Femur (tissue), 1 donor: ENCODE results near the gene SMARCAD1.

Source experiments
- DNase-seq: peaks from one replicate; pipeline ENCODE4 v3.0.0-alpha.2; 2017

SMARCAD1 gene, protein sequence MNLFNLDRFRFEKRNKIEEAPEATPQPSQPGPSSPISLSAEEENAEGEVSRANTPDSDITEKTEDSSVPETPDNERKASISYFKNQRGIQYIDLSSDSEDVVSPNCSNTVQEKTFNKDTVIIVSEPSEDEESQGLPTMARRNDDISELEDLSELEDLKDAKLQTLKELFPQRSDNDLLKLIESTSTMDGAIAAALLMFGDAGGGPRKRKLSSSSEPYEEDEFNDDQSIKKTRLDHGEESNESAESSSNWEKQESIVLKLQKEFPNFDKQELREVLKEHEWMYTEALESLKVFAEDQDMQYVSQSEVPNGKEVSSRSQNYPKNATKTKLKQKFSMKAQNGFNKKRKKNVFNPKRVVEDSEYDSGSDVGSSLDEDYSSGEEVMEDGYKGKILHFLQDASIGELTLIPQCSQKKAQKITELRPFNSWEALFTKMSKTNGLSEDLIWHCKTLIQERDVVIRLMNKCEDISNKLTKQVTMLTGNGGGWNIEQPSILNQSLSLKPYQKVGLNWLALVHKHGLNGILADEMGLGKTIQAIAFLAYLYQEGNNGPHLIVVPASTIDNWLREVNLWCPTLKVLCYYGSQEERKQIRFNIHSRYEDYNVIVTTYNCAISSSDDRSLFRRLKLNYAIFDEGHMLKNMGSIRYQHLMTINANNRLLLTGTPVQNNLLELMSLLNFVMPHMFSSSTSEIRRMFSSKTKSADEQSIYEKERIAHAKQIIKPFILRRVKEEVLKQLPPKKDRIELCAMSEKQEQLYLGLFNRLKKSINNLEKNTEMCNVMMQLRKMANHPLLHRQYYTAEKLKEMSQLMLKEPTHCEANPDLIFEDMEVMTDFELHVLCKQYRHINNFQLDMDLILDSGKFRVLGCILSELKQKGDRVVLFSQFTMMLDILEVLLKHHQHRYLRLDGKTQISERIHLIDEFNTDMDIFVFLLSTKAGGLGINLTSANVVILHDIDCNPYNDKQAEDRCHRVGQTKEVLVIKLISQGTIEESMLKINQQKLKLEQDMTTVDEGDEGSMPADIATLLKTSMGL

DNA sequence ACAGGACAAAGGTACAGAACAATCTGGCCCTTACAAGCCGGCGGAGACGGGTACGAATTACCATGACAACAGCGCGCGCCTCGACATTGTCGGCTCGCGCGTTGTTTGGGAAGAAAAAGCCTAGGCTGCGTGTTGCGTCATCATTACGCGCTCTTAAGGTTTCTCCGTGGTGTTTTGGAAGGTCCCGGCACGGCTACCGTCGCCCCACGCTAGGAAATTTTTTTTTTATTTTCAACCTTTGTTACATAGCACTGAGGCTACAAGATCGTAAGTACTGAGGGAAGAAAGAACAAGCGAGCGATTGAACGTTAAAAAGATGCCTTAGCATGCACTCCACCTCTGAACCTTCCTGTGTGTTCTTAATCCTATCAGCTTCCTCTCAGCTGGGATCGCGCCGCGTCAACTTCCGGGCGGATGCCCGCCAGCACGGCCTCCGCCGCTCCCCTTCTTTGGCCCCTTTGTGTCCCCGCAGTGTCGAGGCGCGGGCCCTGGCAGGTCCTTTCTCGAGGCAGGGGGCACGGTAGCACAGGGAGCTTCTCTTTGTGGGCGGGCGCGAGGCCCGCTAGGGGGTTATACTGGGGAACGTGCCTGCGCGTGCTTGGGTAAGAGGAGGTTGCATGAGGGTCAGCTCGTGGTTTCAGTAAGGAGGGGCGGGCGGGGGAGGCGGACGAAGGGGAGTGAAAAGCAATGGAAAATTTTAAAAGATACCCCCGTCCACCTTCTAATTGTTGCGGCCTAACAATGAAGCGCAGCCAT, at the start of gene SMARCAD1:
Gene SMARCAD1, plus strand, starts transcription at position 397 of the 756 bp plus-strand sequence. CDS start 530 bp downstream, outside the sequence.
- DNase-seq: peak; percentile 95

GRCh38 chr4:94158883-94159282, 48.8 kb upstream of the SMARCAD1 start:
- no peak for DNase-seq

- DNase-seq: no peak
Measured at GRCh38 chr4:94159790-94160189, 47.9 kb upstream of the SMARCAD1 start.

GRCh38 chr4:94160774-94161173, 46.9 kb upstream of the SMARCAD1 start:
- DNase-seq: no peak

DNA sequence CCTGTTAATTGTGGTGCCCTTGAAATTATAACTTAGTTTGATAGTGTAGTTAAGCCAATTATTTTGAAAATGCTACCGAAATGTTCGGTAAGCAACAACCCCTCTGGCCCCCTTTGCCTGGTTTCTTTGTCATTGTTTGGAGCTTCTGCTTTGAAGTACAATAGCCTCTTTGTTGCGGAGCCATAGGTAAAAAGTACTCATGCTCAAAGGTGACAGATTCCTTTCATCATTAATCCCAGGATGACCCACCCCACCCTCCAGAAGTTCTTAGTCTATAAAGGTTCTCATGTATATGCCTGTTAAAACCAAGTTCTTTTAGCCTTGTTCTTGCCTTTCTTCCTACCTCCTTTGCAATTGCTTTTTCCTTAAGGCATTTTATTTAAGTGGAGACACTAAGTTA, 42.4 kb upstream of the SMARCAD1 start:
- no peak for DNase-seq

DNA sequence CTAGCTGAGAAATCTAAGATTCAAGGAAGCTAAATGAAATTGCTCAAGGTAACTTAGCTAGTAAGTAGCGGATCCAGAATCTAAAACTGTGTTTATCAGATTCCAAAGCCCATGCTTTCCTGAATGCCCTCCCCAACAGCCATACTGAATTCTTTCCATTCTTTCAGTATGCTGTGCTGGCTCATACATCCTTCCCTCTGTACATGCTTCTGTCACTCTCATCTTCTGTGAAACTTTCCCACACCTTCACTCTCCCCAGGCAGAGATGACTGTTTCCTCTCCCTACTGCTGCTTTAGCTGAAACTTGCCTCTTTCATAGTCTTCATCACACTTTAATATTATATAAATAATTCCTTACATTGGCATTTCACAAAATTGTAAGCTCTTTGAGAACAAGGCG, 39.3 kb upstream of the SMARCAD1 start:
- DNase-seq: no peak

GRCh38 chr4:94169803-94170372, 37.8 kb upstream of the SMARCAD1 start:
- no peak for DNase-seq

DNA sequence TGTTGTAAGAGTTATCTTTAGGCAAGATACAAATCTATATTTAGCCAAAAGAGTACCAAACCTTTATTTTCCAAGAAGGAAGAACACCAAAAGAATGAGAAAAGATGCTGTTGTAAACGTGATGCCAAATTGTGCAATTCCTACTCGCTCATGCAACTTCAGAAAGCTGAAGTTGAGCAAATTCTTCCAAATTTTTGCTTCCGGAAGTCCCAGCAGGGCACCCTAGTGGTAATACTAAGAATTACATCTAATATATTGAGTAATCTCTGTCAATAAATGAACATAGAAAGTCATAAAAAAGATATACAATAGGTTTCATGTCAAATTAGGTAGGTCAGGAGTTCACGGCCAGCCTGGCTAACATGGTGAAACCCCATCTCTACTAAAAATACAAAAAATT, 36.0 kb upstream of the SMARCAD1 start:
- DNase-seq: no peak

- no peak for DNase-seq
Measured at GRCh38 chr4:94175553-94176261, 32.0 kb upstream of the SMARCAD1 start.

GRCh38 chr4:94177822-94178221, 29.8 kb upstream of the SMARCAD1 start:
- DNase-seq: no peak

- DNase-seq: no peak
Measured at GRCh38 chr4:94181815-94182214, 25.9 kb upstream of the SMARCAD1 start.

DNA sequence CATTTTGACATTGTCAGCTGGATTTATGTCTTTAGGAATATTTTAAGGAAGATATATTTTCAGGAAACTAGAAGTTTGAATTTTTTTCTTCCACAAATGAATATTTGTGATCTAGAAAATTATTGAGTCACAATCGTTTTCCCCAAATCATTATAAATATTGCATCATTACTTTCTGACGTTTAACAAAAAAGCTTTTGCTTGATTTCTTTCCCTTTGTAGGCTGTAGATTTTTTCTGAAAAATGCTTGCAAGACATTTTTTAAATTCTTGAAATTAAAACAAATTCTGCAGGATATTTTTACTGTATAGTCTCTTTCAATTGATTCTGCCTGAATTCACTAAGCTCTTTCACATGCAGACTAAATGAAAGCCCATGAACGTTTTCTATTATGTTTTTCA, 4.9 kb upstream of the SMARCAD1 start:
- DNase-seq: no peak

DNA sequence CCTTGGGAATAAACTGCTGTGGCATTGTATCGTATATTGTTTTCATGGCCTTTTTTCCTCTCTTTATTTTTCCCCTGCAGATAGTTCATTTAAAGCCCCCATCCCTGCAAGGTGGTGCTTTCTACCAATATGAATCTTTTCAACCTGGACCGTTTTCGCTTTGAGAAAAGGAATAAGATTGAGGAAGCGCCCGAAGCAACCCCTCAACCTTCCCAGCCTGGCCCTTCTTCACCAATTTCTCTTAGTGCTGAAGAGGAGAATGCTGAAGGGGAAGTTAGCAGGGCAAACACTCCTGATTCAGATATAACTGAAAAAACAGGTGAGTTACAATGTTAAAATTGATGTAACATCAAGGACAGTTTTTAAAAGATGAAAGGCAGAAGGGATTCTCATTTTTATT, 601 bp downstream of the SMARCAD1 start:
- no peak for DNase-seq

DNA sequence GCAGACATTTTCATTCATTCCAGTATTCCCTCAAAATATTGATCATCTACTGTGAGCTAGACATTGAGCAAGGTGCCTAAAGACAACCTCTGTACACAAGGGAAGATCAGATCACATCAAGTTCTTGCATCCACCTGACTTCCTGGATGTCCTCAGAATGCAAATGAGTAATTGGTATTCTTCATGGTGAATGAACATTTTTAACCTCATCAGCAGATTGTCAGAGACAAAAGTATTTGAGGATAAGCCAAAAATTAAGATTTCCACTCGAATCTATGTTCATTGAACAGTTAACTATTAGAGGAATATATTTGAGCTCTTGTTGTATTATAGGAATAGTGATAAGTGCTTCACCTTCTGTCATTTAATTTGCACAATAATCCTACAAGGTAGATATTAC, 1.3 kb downstream of the SMARCAD1 start:
- DNase-seq: no peak

GRCh38 chr4:94211861-94212260, 4.2 kb downstream of the SMARCAD1 start:
- no peak for DNase-seq

DNA sequence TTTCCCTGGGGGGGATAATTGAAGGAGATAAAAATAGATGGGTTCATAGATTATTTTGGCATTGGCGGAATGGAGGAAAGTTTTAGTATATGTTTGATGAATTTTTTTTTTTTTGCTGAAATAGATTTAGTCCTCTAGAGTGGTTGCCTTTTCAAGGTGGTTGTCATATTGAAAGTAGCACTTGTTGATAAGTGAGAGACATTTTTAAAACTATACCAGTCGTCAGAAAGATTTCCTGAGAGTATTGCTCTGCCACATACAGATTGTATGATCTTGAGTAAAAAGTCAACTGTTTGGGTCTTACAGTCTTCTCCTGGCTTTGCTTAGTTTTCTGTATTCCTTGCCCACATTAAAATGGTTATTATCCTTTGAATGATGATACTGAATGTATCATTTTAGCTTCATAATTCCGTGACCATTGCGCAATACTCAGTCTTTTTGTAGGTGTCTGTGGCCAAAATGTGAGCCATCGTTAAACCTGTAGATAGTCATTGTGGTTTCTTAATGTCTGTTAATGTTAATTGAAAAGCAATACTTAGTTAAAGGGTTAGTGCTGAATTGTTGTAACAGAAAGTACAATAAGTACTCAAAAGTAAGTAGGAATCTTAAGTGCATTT, 7.1 kb downstream of the SMARCAD1 start:
- no peak for DNase-seq

GRCh38 chr4:94216394-94216793, 8.7 kb downstream of the SMARCAD1 start:
- no peak for DNase-seq

DNA sequence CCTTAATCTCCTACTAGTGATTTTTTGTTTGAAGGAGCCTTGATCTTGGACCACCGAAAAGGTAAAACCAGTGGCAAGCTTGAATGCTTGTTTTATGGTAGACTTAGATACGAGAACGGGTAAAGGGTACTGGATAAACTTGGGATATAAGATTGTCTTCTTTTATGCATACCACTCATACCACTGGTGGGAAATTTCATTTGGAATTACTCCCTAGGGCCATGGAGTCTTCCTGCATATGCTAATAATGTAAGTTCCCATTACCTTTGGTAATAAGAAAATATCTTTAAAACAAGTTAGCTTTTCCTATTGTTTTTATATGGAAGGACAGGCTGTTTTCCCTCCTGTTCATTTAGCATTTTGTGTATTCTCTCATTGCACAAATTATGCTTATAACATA, 11.7 kb downstream of the SMARCAD1 start:
- DNase-seq: no peak

GRCh38 chr4:94221916-94222315, 14.3 kb downstream of the SMARCAD1 start:
- DNase-seq: no peak

DNA sequence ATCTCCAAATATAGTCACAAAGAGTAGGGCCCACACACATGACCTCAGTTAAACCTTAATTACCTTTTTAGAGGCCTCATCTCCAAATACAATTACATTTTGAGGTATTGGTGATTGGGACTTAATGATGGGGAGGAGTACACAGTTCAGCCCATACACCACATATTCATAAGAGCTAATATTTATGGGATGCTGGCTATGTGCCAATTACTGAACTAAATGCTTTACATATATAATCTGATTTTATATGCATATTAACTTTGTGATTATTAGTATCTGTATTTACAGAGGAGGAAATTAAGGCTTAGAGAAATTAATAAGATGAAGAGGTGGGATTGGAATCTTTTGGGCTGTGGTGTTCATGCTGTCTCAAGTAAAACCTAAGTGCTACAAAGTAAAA, 17.8 kb downstream of the SMARCAD1 start:
- no peak for DNase-seq

DNA sequence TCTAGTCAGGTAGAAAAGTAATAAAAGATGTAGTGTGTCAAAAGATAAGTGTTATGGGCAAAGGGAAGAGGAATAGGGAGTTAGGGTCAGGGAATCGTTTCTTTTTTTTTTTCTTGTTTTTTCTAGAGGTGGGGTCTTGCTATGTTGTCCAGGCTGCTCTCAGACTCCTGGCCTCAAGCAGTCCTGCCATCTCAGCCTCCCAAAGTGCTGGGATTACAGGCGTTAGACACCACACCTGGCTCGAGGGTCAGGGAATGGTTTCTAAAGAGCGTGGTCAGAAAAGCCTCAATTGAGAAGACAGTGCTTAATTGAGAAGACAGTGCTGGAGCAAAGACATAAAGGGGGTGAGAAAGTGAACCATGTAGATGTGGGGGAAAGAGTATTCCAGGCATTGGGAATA, 19.1 kb downstream of the SMARCAD1 start:
- DNase-seq: no peak
